GM12878 (cell line): ENCODE results near the gene RAP2C. TPM values are rescaled to one million over a fixed set of nuclear protein-coding genes. Genes with fewer than 3 reads are reported as not detected.

Experiments
- ATAC-seq: fragments of 200-7000 bp; cut with Tn5 transposase; 3 replicates; pipeline ENCODE4 v1.9.1; 2020; ENCODE audit warnings: mild to moderate bottlenecking, moderate library complexity
- BruUV-seq: library from RNA; stranded (reverse); fragments of 400-500 nt; replicated peaks from 2 replicates; lab custom pipeline; 2021; lab: Mats Ljungman, UMichigan
- CTCF ChIA-PET: fragments of 300-600 bp; sonication (Branson Sonifier 250); formaldehyde crosslinking; extraction: SDS; loops from one replicate; lab custom pipeline; 2021; ENCODE audit warnings: inconsistent platforms; lab: Yijun Ruan, JAX
- POLR2A ChIA-PET: fragments of 350-600 bp; formaldehyde crosslinking; extraction: SDS; loops from one replicate; lab custom pipeline; 2021; ENCODE audit warnings: inconsistent platforms; lab: Charles Lee
- RAD21 ChIA-PET: fragments of 300-600 bp; sonication (Branson Sonifier 250); formaldehyde crosslinking; loops from one replicate; lab custom pipeline; 2023; ENCODE audit warnings: antibody characterized with exemption; ENCODE audit not compliant: unreplicated experiment; lab: Charles Lee
- SMC1A ChIA-PET: fragments of 300-600 bp; sonication (Branson Sonifier 250); formaldehyde crosslinking; loops from one replicate; lab custom pipeline; 2023; ENCODE audit not compliant: unreplicated experiment, uncharacterized antibody; lab: Charles Lee
- DNase-seq: peaks from one replicate; pipeline ENCODE4 v3.0.0-alpha.2; 2011; ENCODE audit warnings: low read depth, low spot score
- FAIRE-seq: peaks from 3 replicates; lab custom pipeline; 2011; peaks lifted over from hg19 to GRCh38; lab: Jason Lieb, UNC
- H2AFZ ChIP-seq: 2 replicates; pipeline ENCODE4 v1.6.0; 2011; ENCODE audit warnings: low read depth, low read length, control low read depth; ENCODE audit not compliant: control insufficient read depth
- H3K27ac ChIP-seq: 2 replicates; pipeline ENCODE4 v1.5.1; 2011; ENCODE audit warnings: control low read depth; ENCODE audit not compliant: control insufficient read depth, insufficient read depth
- H3K27me3 ChIP-seq, 2 experiments: replicated peaks in 1 of 2; 2 replicates each; pipeline versions ENCODE4 v1.6.0 to v1.6.1; 2011; ENCODE audit warnings: low read length in 1 of 2; ENCODE audit not compliant: control insufficient read depth in 2 of 2, insufficient read depth in 2 of 2
- H3K36me3 ChIP-seq, 2 experiments: 2 replicates each; pipeline ENCODE4 v1.5.1; 2011; ENCODE audit warnings: low read length in 1 of 2; ENCODE audit not compliant: control insufficient read depth in 2 of 2, insufficient read depth in 2 of 2
- H3K4me1 ChIP-seq: 2 replicates; pipeline ENCODE4 v1.6.1; 2011; ENCODE audit warnings: mild to moderate bottlenecking, low read length, moderate library complexity, mixed read lengths; ENCODE audit not compliant: control insufficient read depth, insufficient read depth
- H3K4me2 ChIP-seq: 2 replicates; pipeline ENCODE4 v1.6.0; 2011; ENCODE audit warnings: control low read depth; ENCODE audit not compliant: control insufficient read depth, insufficient read depth
- H3K4me3 ChIP-seq: fragments of 200-600 bp; sonication (generic); 2 replicates; pipeline ENCODE4 v1.5.1; 2016
- H3K79me2 ChIP-seq: 2 replicates; pipeline ENCODE4 v1.6.0; 2011; ENCODE audit warnings: low read length; ENCODE audit not compliant: control insufficient read depth, insufficient read depth
- H3K9ac ChIP-seq: 2 replicates; pipeline ENCODE4 v1.8.0; 2011; ENCODE audit warnings: low read length, control low read depth, mixed read lengths; ENCODE audit not compliant: control insufficient read depth, insufficient read depth
- H3K9me3 ChIP-seq: replicated peaks from 3 replicates; pipeline ENCODE4 v1.5.1; 2011; ENCODE audit warnings: mild to moderate bottlenecking, low read length; ENCODE audit not compliant: control insufficient read depth, insufficient read depth
- H4K20me1 ChIP-seq: 2 replicates; pipeline ENCODE4 v1.6.0; 2011; ENCODE audit not compliant: control insufficient read depth, insufficient read depth
- ATF7 ChIP-seq: fragments of 450-650 bp; IDR thresholded peaks from 2 replicates; pipeline ENCODE4 v1.6.1; 2016; ENCODE audit warnings: low read depth, mild to moderate bottlenecking
- IRF3 ChIP-seq: fragments of 450-650 bp; IDR thresholded peaks from 2 replicates; pipeline ENCODE4 v1.6.1; 2014; ENCODE audit warnings: mild to moderate bottlenecking
- NFYB ChIP-seq: IDR thresholded peaks from 2 replicates; pipeline ENCODE4 v1.6.1; 2011; ENCODE audit warnings: low read depth, mild to moderate bottlenecking, low read length, improper control_type of control experiment, moderate library complexity; ENCODE audit not compliant: insufficient read depth
- TCF3 ChIP-seq: IDR thresholded peaks from 2 replicates; pipeline ENCODE4 v1.6.1; 2012; ENCODE audit warnings: low read depth, mild to moderate bottlenecking, low read length, borderline replicate concordance; ENCODE audit not compliant: insufficient read depth
- ZBTB33 ChIP-seq: fragments of 450-650 bp; IDR thresholded peaks from 2 replicates; pipeline ENCODE4 v1.6.1; 2017; ENCODE audit warnings: mild to moderate bottlenecking
- WGBS: methylation state at CpG from one replicate; pipeline ENCODE4 v1.1.6; 2016; ENCODE audit warnings: low lambda C conversion rate; ENCODE audit not compliant: insufficient replicate concordance, insufficient coverage; ENCODE audit errors: missing lambda C conversion rate; 5-methylcytosine and 5-hydroxymethylcytosine counted together
- in situ Hi-C: fragments of 300-500 bp; cut with MboI; formaldehyde crosslinking; loops from 9 replicates; pipeline ENCODE4 v1.14.3; 2018; ENCODE audit warnings: mixed read lengths
- intact Hi-C: fragments of 100-400 bp; cut with micrococcal nuclease; formaldehyde crosslinking; loops from one replicate; pipeline ENCODE4 v1.14.2; 2022; ENCODE audit not compliant: unreplicated experiment
- polyA plus RNA-seq, 11 experiments: library from polyadenylated mRNA; depleted of rRNA in 4 of 11; unstranded in 6 of 11; stranded (reverse) in 5 of 11; fragments of >200 nt; fragmentation: Nextera tagmentation in 4 of 11; fragmentation: Illumina TruSeq in 1 of 11; extraction: Ambion mirVana in 4 of 11; extraction: Trizol in 1 of 11; gene quantifications; 1 replicate in 1 of 11; 2 replicates in 10 of 11; pipeline versions ENCODE4 v1.2.1 to v1.2.3, GENCODE V29; 2011 to 2016; ENCODE audit warnings: inconsistent platforms in 2 of 11, missing spikeins in 2 of 11, low read depth in 1 of 11
- total RNA-seq, 4 experiments: library from RNA; depleted of rRNA in 3 of 4; stranded (reverse); fragments of >200 nt in 3 of 4; fragmentation: Illumina TruSeq in 1 of 4; extraction: Trizol in 1 of 4; gene quantifications; 2 replicates each; pipeline versions ENCODE4 v1.2.1 to v1.2.3, GENCODE V29; 2013 to 2021

RAP2C gene
- total and polyA plus RNA-seq, 10 of the 15 experiments (the other 5 are each of a cell fraction or from before 2014, with no cell fraction given): 17.1 to 32.1 (median 25.4) TPM

GRCh38 chrX:132207996-132208395 is 11.3 kb downstream of the RAP2C start:
- peaks cover 0 to 4% of the 10 kb centered on the region in 2 experiments; a peak in 2 of 4 replicates for H3K36me3 ChIP-seq
- H3K4me3 ChIP-seq: no peak overlapping the region
- peaks cover 10% of the 10 kb centered on the region for H3K79me2 ChIP-seq
- in situ Hi-C loops (no loop called here), intact Hi-C loops (no loop called here)
- no peaks in the 10 kb centered on the region for H4K20me1 ChIP-seq
- H2AFZ ChIP-seq: no peak overlapping the region
- 79% methylated on average over 2 of the region's 2 CpGs for WGBS
- no peaks in the 10 kb centered on the region for H3K9me3 ChIP-seq
- no peak for DNase-seq
- no peaks in the 10 kb centered on the region for H3K4me1 ChIP-seq
- H3K27ac ChIP-seq: no peak overlapping the region
- POLR2A ChIA-PET: interaction anchor here (0.7 kb wide), 1 partner anchor 390 kb away, joined by 3 read pairs; no protein-coding TSS in a partner anchor
- CTCF ChIA-PET: interaction anchor here (1.3 to 3.4 kb wide), 6 partner anchors 9 to 380 kb away, joined by 3 to 16 read pairs (median 6); partner anchors contain the start of gene RAP2C
- RAD21 ChIA-PET: interaction anchor here (1.0 to 1.6 kb wide), 4 partner anchors 12 to 366 kb away, joined by 3 to 5 read pairs (median 3); partner anchors contain the start of gene RAP2C
- FAIRE-seq: no peak
- no peaks in the 10 kb centered on the region for H3K27me3 ChIP-seq
- H3K4me2 ChIP-seq: no peak overlapping the region
- ATAC-seq: no peak
- BruUV-seq: no TSS peak
- SMC1A ChIA-PET: interaction anchor here (1.0 to 4.0 kb wide), 5 partner anchors 11 to 115 kb away, joined by 3 to 17 read pairs (median 4); partner anchors contain the start of gene RAP2C
- TF ChIP-seq ATF7 (no peak), TCF3 (no peak), NFYB (no peak), ZBTB33 (no peak), IRF3 (no peak)
- H3K9ac ChIP-seq: no peak overlapping the region
